Panc1 (cell line): ENCODE results near the gene RBMS3. TPM values are rescaled to one million over a fixed set of nuclear protein-coding genes. Genes with fewer than 3 reads are reported as not detected.

Source experiments
- ATAC-seq: fragments of 200-7000 bp; cut with Tn5 transposase; 2 replicates; pipeline ENCODE4 v1.9.1; 2020; ENCODE audit warnings: mild to moderate bottlenecking, moderate library complexity
- BruUV-seq: library from RNA; stranded (reverse); fragments of 400-500 nt; replicated peaks from 2 replicates; lab custom pipeline; 2021; lab: Mats Ljungman, UMichigan
- CTCF ChIA-PET: fragments of 300-600 bp; sonication (Branson Sonifier 250); formaldehyde crosslinking; loops from one replicate; lab custom pipeline; 2022; ENCODE audit warnings: antibody characterized with exemption; lab: Charles Lee
- POLR2A ChIA-PET: fragments of 300-600 bp; sonication (Branson Sonifier 250); formaldehyde crosslinking; loops from one replicate; lab custom pipeline; 2022; ENCODE audit warnings: antibody characterized with exemption; lab: Charles Lee
- DNase-seq: peaks from one replicate; pipeline ENCODE4 v3.0.0-alpha.2; 2010; ENCODE audit warnings: low read depth, low spot score
- H3K27ac ChIP-seq: 2 replicates; pipeline ENCODE4 v1.5.1; 2011; ENCODE audit warnings: mild to moderate bottlenecking, low read length, inconsistent platforms
- H3K27me3 ChIP-seq: fragments of 200-500 bp; sonication (Bioruptor generic); 2 replicates; pipeline ENCODE4 v1.6.0; 2014; ENCODE audit warnings: low read length, inconsistent platforms; ENCODE audit not compliant: control insufficient read depth, insufficient read depth
- H3K36me3 ChIP-seq: fragments of 200-500 bp; sonication (Bioruptor generic); 2 replicates; pipeline ENCODE4 v1.5.1; 2014; ENCODE audit warnings: inconsistent platforms, mild to moderate bottlenecking, low read length, moderate library complexity; ENCODE audit not compliant: control insufficient read depth, insufficient read depth
- H3K4me1 ChIP-seq: 2 replicates; pipeline ENCODE4 v1.5.1; 2011; ENCODE audit warnings: inconsistent platforms, mild to moderate bottlenecking, low read length, moderate library complexity; ENCODE audit not compliant: control insufficient read depth, insufficient read depth
- H3K4me3 ChIP-seq, 2 experiments: 2 replicates each; pipeline ENCODE4 v1.5.1; 2011 to 2012; ENCODE audit warnings: low read depth in 2 of 2, low read length in 2 of 2, mild to moderate bottlenecking in 2 of 2, inconsistent platforms in 1 of 2, moderate library complexity in 1 of 2
- H3K9me3 ChIP-seq: fragments of 200-500 bp; sonication (Bioruptor generic); 2 replicates; pipeline ENCODE4 v1.5.1; 2014; ENCODE audit warnings: low read depth, mild to moderate bottlenecking, inconsistent platforms, low read length, moderate library complexity; ENCODE audit not compliant: control insufficient read depth, insufficient read depth
- CTCF ChIP-seq: fragments of 450-650 bp; IDR thresholded peaks from 2 replicates; pipeline ENCODE4 v1.5.1; 2017; ENCODE audit warnings: mild to moderate bottlenecking
- POLR2AphosphoS5 ChIP-seq: IDR thresholded peaks from 2 replicates; pipeline ENCODE4 v1.6.1; 2012; ENCODE audit warnings: mild to moderate bottlenecking, low read depth, low read length, moderate library complexity
- REST ChIP-seq, 2 experiments: IDR thresholded peaks; 2 replicates each; pipeline ENCODE4 v1.6.1; 2011 to 2012; ENCODE audit warnings: low read depth in 2 of 2, control low read depth in 1 of 2, low read length in 1 of 2, mild to moderate bottlenecking in 1 of 2, moderate library complexity in 1 of 2; ENCODE audit not compliant: insufficient read depth in 1 of 2
- SIN3A ChIP-seq: IDR thresholded peaks from 2 replicates; pipeline ENCODE4 v1.6.1; 2012; ENCODE audit warnings: low read depth, mild to moderate bottlenecking, low read length, moderate library complexity, borderline replicate concordance; ENCODE audit not compliant: insufficient read depth
- TCF7L2 ChIP-seq: IDR thresholded peaks from 2 replicates; pipeline ENCODE4 v1.6.1; 2011; ENCODE audit warnings: mild to moderate bottlenecking, low read depth, low read length, inconsistent platforms
- in situ Hi-C: cut with HindIII; loops from 2 replicates; pipeline ENCODE4 v1.10.0; 2016; ENCODE audit warnings: low sequenced_read_pairs, low pct_unique_long_range_greater_than_20kb
- intact Hi-C: fragments of 100-400 bp; cut with micrococcal nuclease; formaldehyde crosslinking; loops from one replicate; pipeline ENCODE4 v1.10.0; 2022; ENCODE audit not compliant: unreplicated experiment
- total RNA-seq: library from RNA; stranded (reverse); gene quantifications from one replicate; pipeline ENCODE4 v1.2.1, GENCODE V29; 2021; ENCODE audit not compliant: unreplicated experiment

RBMS3 gene
- total RNA-seq, 1 experiment from 2014 or later = 1.1 TPM

GRCh38 chr3:29695201-29695600, 414.3 kb downstream of the RBMS3 start:
- Histone ChIP-seq H3K27ac (peak overlapping the region; percentile 29; the same call in 1 of the 2 replicates), H3K36me3 (no peaks in the 10 kb centered on the region), H3K27me3 (no peaks in the 10 kb centered on the region), H3K9me3 (no peaks in the 10 kb centered on the region), H3K4me1 (no peaks in the 10 kb centered on the region; the same call in 1 of the 2 replicates), H3K4me3 (no peak overlapping the region)
- ATAC-seq = no peak
- DNase-seq = no peak
- TF ChIP-seq POLR2AphosphoS5 (no peak), CTCF (no peak), SIN3A (no peak), REST (IDR thresholded peaks at IDR 0.05; ENCODE audit: insufficient read depth in 1 of 2, low read depth in 2 of 2, low read length in 1 of 2) (no peak), TCF7L2 (no peak)
- intact Hi-C loops = no loop called here
- ChIA-PET CTCF (no interaction called here), POLR2A (interaction anchor here (0.6 kb wide), 1 partner anchor 72 kb away, joined by 3 read pairs; no protein-coding TSS in a partner anchor)
- in situ Hi-C loops = no loop called here
- BruUV-seq = no TSS peak

- no TSS peak for BruUV-seq
- in situ Hi-C loops = no loop called here
- Histone ChIP-seq H3K4me3 (no peak overlapping the region), H3K36me3 (no peaks in the 10 kb centered on the region), H3K27ac (peak overlapping the region; percentile 29; the same call in 1 of the 2 replicates), H3K27me3 (no peaks in the 10 kb centered on the region), H3K9me3 (no peaks in the 10 kb centered on the region), H3K4me1 (no peaks in the 10 kb centered on the region; the same call in 1 of the 2 replicates)
- DNase-seq = no peak
- intact Hi-C loops = no loop called here
- ChIA-PET POLR2A (no interaction called here), CTCF (no interaction called here)
- no peak for TF ChIP-seq CTCF
- no peak for TF ChIP-seq TCF7L2
- no peak for TF ChIP-seq POLR2AphosphoS5
- no peak for TF ChIP-seq SIN3A
- TF ChIP-seq REST (IDR thresholded peaks at IDR 0.05; ENCODE audit: insufficient read depth in 1 of 2, low read depth in 2 of 2, low read length in 1 of 2) = no peak
- no peak for ATAC-seq
Observed at GRCh38 chr3:29695643-29696198, 414.9 kb downstream of the RBMS3 start.
